ENCODE measurements around the gene SMPDL3B. TPM values are rescaled to one million over a fixed set of nuclear protein-coding genes. Genes with fewer than 3 reads are reported as not detected.

The SMPDL3B gene
- total RNA-seq, 1 experiment from 2014 or later = 51.3 TPM

- DNase-seq = no peak
- no peak overlapping the region for H2BK20ac ChIP-seq (ENCODE audit: low read depth, low read length, poor library complexity, severe bottlenecking)
- Mint-ChIP-seq H3K27ac (no peak overlapping the region), H3K9me3 (no peaks in the 10 kb centered on the region), H3K27me3 (ENCODE audit: low read depth) (no peaks in the 10 kb centered on the region), H3K4me1 (no peaks in the 10 kb centered on the region), H3K4me3 (no peak overlapping the region), H3K36me3 (ENCODE audit: insufficient read depth in 1 of 3, low read depth in 3 of 3) (peaks cover 0 to 23% (median 10%) of the 10 kb centered on the region in 3 experiments; a peak in 6 of 7 replicates)
- H3K9me3 ChIP-seq (ENCODE audit: control insufficient read depth, low read depth, low read length) = no peaks in the 10 kb centered on the region
- no peak overlapping the region for H3K4me2 ChIP-seq (ENCODE audit: insufficient read depth, insufficient read length, low read length)
- H2BK5ac ChIP-seq (ENCODE audit: insufficient read length, low read length) = no peak overlapping the region
- H3T11ph ChIP-seq (ENCODE audit: low read length) = no peak overlapping the region
- H3K23me2 ChIP-seq (ENCODE audit: insufficient read length, low read depth, low read length, poor library complexity, severe bottlenecking) = no peaks in the 10 kb centered on the region
- no peaks in the 10 kb centered on the region for H3K79me1 ChIP-seq (ENCODE audit: insufficient read depth, low read depth, low read length, poor library complexity, severe bottlenecking)
- no peak overlapping the region for H3K9ac ChIP-seq (ENCODE audit: extremely low read depth, insufficient read length, low read length)
- H3K4ac ChIP-seq (ENCODE audit: low read depth, low read length) = no peak overlapping the region
- H3K27me3 ChIP-seq (ENCODE audit: insufficient read depth, low read length) = no peaks in the 10 kb centered on the region
- H3K14ac ChIP-seq (ENCODE audit: insufficient read depth, low read length) = no peak overlapping the region
- no peak overlapping the region for H4K5ac ChIP-seq (ENCODE audit: insufficient read length, low read depth, low read length)
- H2AK5ac ChIP-seq (ENCODE audit: insufficient read length, low read length) = no peak overlapping the region
- no peak overlapping the region for H3K27ac ChIP-seq (ENCODE audit: insufficient read length, low read depth, low read length)
- no peaks in the 10 kb centered on the region for H3K4me1 ChIP-seq (ENCODE audit: insufficient read depth, low read length)
- no peak overlapping the region for H3K18ac ChIP-seq (ENCODE audit: insufficient read length, low read depth, low read length)
- no peaks in the 10 kb centered on the region for H3K79me2 ChIP-seq (ENCODE audit: insufficient read depth, low read length)
- no CpG with 5 or more reads among the region's 4 CpGs for WGBS (ENCODE audit: extremely low coverage, insufficient read length, low lambda C conversion rate)
- H3K23ac ChIP-seq (ENCODE audit: insufficient read length, low read depth, low read length) = no peak overlapping the region
- no peaks in the 10 kb centered on the region for H4K20me1 ChIP-seq (ENCODE audit: control insufficient read depth, insufficient read depth, insufficient read length)
- H2BK120ac ChIP-seq (ENCODE audit: low read depth, low read length, poor library complexity, severe bottlenecking) = no peak overlapping the region
- H2BK15ac ChIP-seq (ENCODE audit: low read depth, low read length) = no peak overlapping the region
- no peak overlapping the region for H3K56ac ChIP-seq (ENCODE audit: insufficient read length, low read depth, low read length)
- H4K91ac ChIP-seq (ENCODE audit: insufficient read length, low read depth, low read length) = no peak overlapping the region
- H2BK12ac ChIP-seq (ENCODE audit: insufficient read length, low read depth, low read length) = no peak overlapping the region
- H2AFZ ChIP-seq (ENCODE audit: low read length) = no peak overlapping the region
- H4K8ac ChIP-seq (replicated peaks; ENCODE audit: insufficient read length, low read depth, low read length) = no peak overlapping the region
- TF ChIP-seq, protein P1, sequence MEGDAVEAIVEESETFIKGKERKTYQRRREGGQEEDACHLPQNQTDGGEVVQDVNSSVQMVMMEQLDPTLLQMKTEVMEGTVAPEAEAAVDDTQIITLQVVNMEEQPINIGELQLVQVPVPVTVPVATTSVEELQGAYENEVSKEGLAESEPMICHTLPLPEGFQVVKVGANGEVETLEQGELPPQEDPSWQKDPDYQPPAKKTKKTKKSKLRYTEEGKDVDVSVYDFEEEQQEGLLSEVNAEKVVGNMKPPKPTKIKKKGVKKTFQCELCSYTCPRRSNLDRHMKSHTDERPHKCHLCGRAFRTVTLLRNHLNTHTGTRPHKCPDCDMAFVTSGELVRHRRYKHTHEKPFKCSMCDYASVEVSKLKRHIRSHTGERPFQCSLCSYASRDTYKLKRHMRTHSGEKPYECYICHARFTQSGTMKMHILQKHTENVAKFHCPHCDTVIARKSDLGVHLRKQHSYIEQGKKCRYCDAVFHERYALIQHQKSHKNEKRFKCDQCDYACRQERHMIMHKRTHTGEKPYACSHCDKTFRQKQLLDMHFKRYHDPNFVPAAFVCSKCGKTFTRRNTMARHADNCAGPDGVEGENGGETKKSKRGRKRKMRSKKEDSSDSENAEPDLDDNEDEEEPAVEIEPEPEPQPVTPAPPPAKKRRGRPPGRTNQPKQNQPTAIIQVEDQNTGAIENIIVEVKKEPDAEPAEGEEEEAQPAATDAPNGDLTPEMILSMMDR (conservative IDR thresholded peaks at IDR 0.05) = no peak
These were observed 39.1 kb downstream of the SMPDL3B start for GRCh38 chr1:27973771-27974416.
